Glomerular visceral epithelial cell (primary cell): ENCODE results near the gene OVOL2.

Experiments
- DNase-seq: peaks from one replicate; pipeline ENCODE4 v3.0.0-alpha.2; 2016; ENCODE audit errors: extremely low spot score

Gene OVOL2

DNA sequence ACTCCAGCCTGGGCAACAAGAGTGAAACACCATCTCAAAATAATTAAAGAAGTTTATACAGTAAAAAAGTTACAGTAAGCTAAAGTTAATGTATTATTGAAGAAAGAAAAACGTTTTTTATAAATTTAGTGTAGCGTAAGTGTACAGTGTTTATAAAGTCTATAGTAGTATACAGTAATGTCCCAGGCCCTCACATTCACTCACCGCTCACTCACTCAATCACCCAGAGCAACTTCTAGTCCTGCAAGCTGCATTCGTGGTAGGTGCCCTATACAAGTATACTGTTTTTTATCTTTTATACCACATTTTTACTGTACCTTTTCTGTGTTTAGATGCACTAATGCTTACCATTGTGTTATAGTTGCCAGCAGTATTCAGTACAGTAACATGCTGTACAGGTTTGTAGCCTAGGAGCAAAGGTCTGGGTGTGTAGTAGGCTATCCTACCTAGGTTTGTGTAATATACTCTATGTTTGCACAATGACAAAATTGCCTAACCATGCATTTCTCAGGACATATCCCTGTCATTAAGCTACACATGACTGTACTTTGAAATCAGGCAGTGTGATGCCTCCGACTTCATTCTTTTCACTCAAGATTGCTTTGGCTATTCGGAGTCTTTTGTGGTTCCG lies 72.2 kb downstream of the OVOL2 start:
- DNase-seq: no peak

DNA sequence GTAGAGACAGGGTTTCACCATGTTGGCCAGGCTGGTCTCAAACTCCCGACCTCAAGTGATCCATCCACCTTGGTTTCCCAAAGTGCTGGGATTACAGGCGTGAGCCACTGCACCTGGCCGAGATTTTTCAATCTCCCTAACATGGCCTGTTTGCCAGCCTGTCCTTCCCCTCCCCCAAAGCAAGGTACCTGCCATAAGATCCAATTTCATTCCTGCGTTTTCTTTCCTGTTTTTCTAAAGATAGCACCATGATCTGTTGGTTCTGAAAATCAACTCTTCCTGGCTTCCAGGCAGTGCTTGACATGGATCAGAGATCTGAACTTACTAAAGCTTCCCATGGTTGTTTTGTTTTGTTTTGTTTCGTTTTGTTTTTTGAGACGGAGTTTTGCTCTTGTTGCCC lies 81.4 kb downstream of the OVOL2 start:
- no peak for DNase-seq
